ENCODE measurements around the gene NUDCD3.

The NUDCD3 gene

GRCh38 chr7:44477063-44477830 lies 13.2 kb downstream of the NUDCD3 start:
- peak; percentile 11 to 60 (median 49) for DNase-seq

- DNase-seq = no peak
Measured at GRCh38 chr7:44476313-44476712, 14.1 kb downstream of the NUDCD3 start.

- no peak for DNase-seq
Measured at GRCh38 chr7:44473295-44473694, 17.2 kb downstream of the NUDCD3 start.

GRCh38 chr7:44472843-44473242 lies 17.6 kb downstream of the NUDCD3 start:
- DNase-seq = no peak

GRCh38 chr7:44471850-44472249 lies 18.6 kb downstream of the NUDCD3 start:
- no peak for DNase-seq

- no peak for DNase-seq
Measured at GRCh38 chr7:44471436-44471835, 19.0 kb downstream of the NUDCD3 start.

- DNase-seq = no peak
Measured at GRCh38 chr7:44470628-44471245, 19.7 kb downstream of the NUDCD3 start.

GRCh38 chr7:44470135-44470479 lies 20.4 kb downstream of the NUDCD3 start:
- no peak for DNase-seq

GRCh38 chr7:44469461-44470134 lies 20.9 kb downstream of the NUDCD3 start:
- no peak for DNase-seq

GRCh38 chr7:44467217-44467548 lies 23.3 kb downstream of the NUDCD3 start:
- no peak for DNase-seq

- no peak for DNase-seq
Measured at GRCh38 chr7:44466300-44467216, 23.9 kb downstream of the NUDCD3 start.

GRCh38 chr7:44465490-44465889 lies 25.0 kb downstream of the NUDCD3 start:
- no peak for DNase-seq

GRCh38 chr7:44463169-44463808 lies 27.2 kb downstream of the NUDCD3 start:
- no peak for DNase-seq

GRCh38 chr7:44461387-44461786 lies 29.1 kb downstream of the NUDCD3 start:
- DNase-seq = peak in 2 of 5 donors; percentile 3 to 80

GRCh38 chr7:44460325-44460724 lies 30.1 kb downstream of the NUDCD3 start:
- DNase-seq = peak in 4 of 5 donors; percentile 56 to 86 (median 60)

- DNase-seq = no peak
Measured at GRCh38 chr7:44455155-44455554, 35.3 kb downstream of the NUDCD3 start.

GRCh38 chr7:44454348-44454747 lies 36.1 kb downstream of the NUDCD3 start:
- no peak for DNase-seq

- no peak for DNase-seq
Measured at GRCh38 chr7:44451123-44451522, 39.3 kb downstream of the NUDCD3 start.

GRCh38 chr7:44449584-44449928 lies 40.9 kb downstream of the NUDCD3 start:
- no peak for DNase-seq

- no peak for DNase-seq
Measured at GRCh38 chr7:44448922-44449583, 41.4 kb downstream of the NUDCD3 start.

GRCh38 chr7:44447874-44448425 lies 42.5 kb downstream of the NUDCD3 start:
- DNase-seq = no peak
